Activated T-cell treated with anti-CD3 and anti-CD28 coated beads for 24 hours (primary cell): ENCODE data around the gene DUSP1.

Experiments
- DNase-seq: peaks from one replicate; pipeline ENCODE4 v3.0.0-alpha.2; 2020; ENCODE audit warnings: low read depth

DUSP1 gene

GRCh38 chr5:172762214-172763119, 8.5 kb downstream of the DUSP1 start:
- DNase-seq = no peak

GRCh38 chr5:172760959-172761358, 10.0 kb downstream of the DUSP1 start:
- DNase-seq = no peak

GRCh38 chr5:172760136-172760535, 10.9 kb downstream of the DUSP1 start:
- no peak for DNase-seq

- DNase-seq = no peak
These were observed 12.2 kb downstream of the DUSP1 start for GRCh38 chr5:172758834-172759149.

GRCh38 chr5:172758077-172758833, 12.7 kb downstream of the DUSP1 start:
- no peak for DNase-seq

GRCh38 chr5:172757394-172758010, 13.5 kb downstream of the DUSP1 start:
- DNase-seq = no peak

GRCh38 chr5:172756764-172757393, 14.1 kb downstream of the DUSP1 start:
- DNase-seq = no peak

GRCh38 chr5:172754596-172755356, 16.2 kb downstream of the DUSP1 start:
- no peak for DNase-seq

GRCh38 chr5:172753101-172753500, 17.9 kb downstream of the DUSP1 start:
- DNase-seq = no peak

- no peak for DNase-seq
These were observed 19.1 kb downstream of the DUSP1 start for GRCh38 chr5:172751761-172752510.

GRCh38 chr5:172749881-172750633, 20.9 kb downstream of the DUSP1 start:
- DNase-seq = no peak

- DNase-seq = no peak
These were observed 21.9 kb downstream of the DUSP1 start for GRCh38 chr5:172749076-172749475.

GRCh38 chr5:172748341-172748843, 22.6 kb downstream of the DUSP1 start:
- no peak for DNase-seq

- no peak for DNase-seq
These were observed 23.5 kb downstream of the DUSP1 start for GRCh38 chr5:172747471-172747870.

GRCh38 chr5:172746725-172747124, 24.3 kb downstream of the DUSP1 start:
- DNase-seq = no peak

GRCh38 chr5:172745838-172746237, 25.2 kb downstream of the DUSP1 start:
- no peak for DNase-seq

GRCh38 chr5:172745406-172745805, 25.6 kb downstream of the DUSP1 start:
- DNase-seq = no peak

GRCh38 chr5:172744123-172745104, 26.6 kb downstream of the DUSP1 start:
- no peak for DNase-seq
